ENCODE measurements around the gene METTL27.
"Not testable (repeated sequence)": the region's sequence is repeated elsewhere in the genome, so short reads cannot be mapped to it uniquely, and the experiment has no call there.

METTL27 gene

GRCh38 chr7:73817121-73817520 is 25.2 kb downstream of the METTL27 start:
- no peak for DNase-seq

GRCh38 chr7:73815436-73815835 is 26.9 kb downstream of the METTL27 start:
- DNase-seq: no peak

GRCh38 chr7:73812996-73813395 is 29.3 kb downstream of the METTL27 start:
- DNase-seq: peak; percentile 21

GRCh38 chr7:73811760-73812168 is 30.6 kb downstream of the METTL27 start:
- DNase-seq: peak; percentile 75

- DNase-seq: no peak
Observed at GRCh38 chr7:73810998-73811360, 31.3 kb downstream of the METTL27 start.

- DNase-seq: no peak
Observed at GRCh38 chr7:73809467-73809951, 32.8 kb downstream of the METTL27 start.

GRCh38 chr7:73802459-73802858 is 39.9 kb downstream of the METTL27 start:
- no peak for DNase-seq

- DNase-seq: no peak
Observed at GRCh38 chr7:73801577-73801976, 40.7 kb downstream of the METTL27 start.

- no peak for DNase-seq
Observed at GRCh38 chr7:73799282-73800141, 42.8 kb downstream of the METTL27 start.

- not testable (repeated sequence) for DNase-seq
Observed at GRCh38 chr7:73797176-73797575, 45.1 kb downstream of the METTL27 start.

- not testable (repeated sequence) for DNase-seq
Observed at GRCh38 chr7:73796656-73797055, 45.7 kb downstream of the METTL27 start.

GRCh38 chr7:73795188-73795587 is 47.1 kb downstream of the METTL27 start:
- not testable (repeated sequence) for DNase-seq

GRCh38 chr7:73791170-73791690 is 51.1 kb downstream of the METTL27 start:
- not testable (repeated sequence) for DNase-seq

- DNase-seq: peak; percentile 51
Observed at GRCh38 chr7:73789051-73789450, 53.3 kb downstream of the METTL27 start.

GRCh38 chr7:73787786-73788048 is 54.6 kb downstream of the METTL27 start:
- DNase-seq: not testable (repeated sequence)

GRCh38 chr7:73786588-73786987 is 55.7 kb downstream of the METTL27 start:
- DNase-seq: no peak
